Testis (tissue), 3 donors: ENCODE data around the gene NUP98. TPM values are rescaled to one million over a fixed set of nuclear protein-coding genes. Genes with fewer than 3 reads are reported as not detected.
"Not testable (repeated sequence)": the region's sequence is repeated elsewhere in the genome, so short reads cannot be mapped to it uniquely, and the experiment has no call there.

Experiments
- DNase-seq: peaks from one replicate; pipeline ENCODE4 v3.0.0-alpha.2; 2019
- H3K27ac ChIP-seq, 2 donors: fragments of 200-600 bp; sonication (generic); one replicate each; pipeline ENCODE4 v1.5.1; 2019
- H3K27me3 ChIP-seq: fragments of 200-600 bp; sonication (generic); one replicate; pipeline ENCODE4 v1.5.1; 2019
- H3K36me3 ChIP-seq: fragments of 200-600 bp; sonication (generic); one replicate; pipeline ENCODE4 v1.5.1; 2017; ENCODE audit warnings: low read depth; ENCODE audit errors: missing control alignments
- H3K4me1 ChIP-seq: fragments of 200-600 bp; sonication (generic); one replicate; pipeline ENCODE4 v1.5.1; 2019
- H3K4me3 ChIP-seq, 2 donors: fragments of 200-600 bp; sonication (generic); one replicate each; pipeline ENCODE4 v1.5.1; 2017 to 2019
- H3K9me3 ChIP-seq: fragments of 200-600 bp; sonication (generic); one replicate; pipeline ENCODE4 v1.5.1; 2017
- POLR2A ChIP-seq: fragments of 450-650 bp; IDR thresholded peaks from one replicate; pipeline ENCODE4 v1.6.1; 2017; ENCODE audit warnings: antibody characterized with exemption, mild to moderate bottlenecking, moderate library complexity
- WGBS, 2 donors: methylation state at CpG; one replicate each; pipeline ENCODE4 v1.1.5; 2018; 5-methylcytosine and 5-hydroxymethylcytosine counted together
- intact Hi-C: fragments of 100-400 bp; cut with DNase I; formaldehyde crosslinking; loops from one replicate; pipeline ENCODE4 v1.15.1; 2023; ENCODE audit warnings: low total_unique reads
- polyA plus RNA-seq: library from polyadenylated mRNA; stranded (reverse); fragments of 350-450 nt; fragmentation: Illumina TruSeq; extraction: RNeasy Lipid Tissue Mini Kit (QIAGEN cat#74804); gene quantifications from one replicate; pipeline ENCODE4 v1.2.3, GENCODE V29; 2014; ENCODE audit warnings: low read depth, low replicate concordance; ENCODE audit not compliant: insufficient read depth
- total RNA-seq, 2 donors: library from RNA; depleted of rRNA; stranded (reverse); fragments of >200 nt; gene quantifications; one replicate each; pipeline ENCODE4 v1.2.3, GENCODE V29; 2016
- TF ChIP-seq, protein P1 (sequence below), 3 experiments: fragments of 450-650 bp in 2 of 3; fragments of 200-600 bp in 1 of 3; sonication (generic) in 1 of 3; IDR thresholded peaks; one replicate each; pipeline ENCODE4 v1.5.1; 2016 to 2019; ENCODE audit warnings: antibody characterized with exemption in 3 of 3, mild to moderate bottlenecking in 2 of 3, moderate library complexity in 1 of 3

Gene NUP98
- total and polyA plus RNA-seq, 3 donors from 2014 or later: 211 to 354 (median 280) TPM

DNA sequence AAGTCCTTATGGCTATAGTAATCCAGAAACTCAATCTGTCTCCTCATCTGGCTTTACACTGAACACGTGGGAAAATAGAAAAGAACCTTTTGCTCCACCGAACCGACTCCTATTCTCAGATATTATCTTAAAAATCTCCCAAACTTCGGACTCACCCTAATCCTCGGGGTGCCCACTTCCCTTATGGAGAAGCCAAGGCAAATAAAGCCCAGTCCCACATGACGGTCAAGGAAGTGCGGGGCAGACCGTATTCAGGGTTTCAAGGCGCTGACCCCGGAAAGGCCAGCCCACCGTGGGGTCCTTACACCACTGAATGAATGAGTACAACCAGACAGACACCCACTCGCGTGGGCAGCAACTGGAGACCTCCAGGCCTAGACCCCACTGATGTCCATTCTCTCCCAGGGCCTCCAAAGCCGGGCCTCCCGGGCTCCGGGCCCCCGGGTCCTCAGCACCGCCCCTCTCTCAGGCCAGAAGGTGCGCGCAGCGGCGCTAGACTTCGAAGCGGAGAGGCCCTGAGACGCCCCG, 489 bp downstream of the NUP98 start:
- WGBS, 2 donors: 0 to 1% methylated on average over 10 to 26 of the region's 26 CpGs
- H3K4me3 ChIP-seq: peak overlapping the region; percentile 92 to 99
- intact Hi-C loops: no loop called here
- H3K36me3 ChIP-seq: no peaks in the 10 kb centered on the region
- peak overlapping the region; percentile 94 to 97 for H3K27ac ChIP-seq
- no peak for TF ChIP-seq POLR2A
- TF ChIP-seq, protein P1, sequence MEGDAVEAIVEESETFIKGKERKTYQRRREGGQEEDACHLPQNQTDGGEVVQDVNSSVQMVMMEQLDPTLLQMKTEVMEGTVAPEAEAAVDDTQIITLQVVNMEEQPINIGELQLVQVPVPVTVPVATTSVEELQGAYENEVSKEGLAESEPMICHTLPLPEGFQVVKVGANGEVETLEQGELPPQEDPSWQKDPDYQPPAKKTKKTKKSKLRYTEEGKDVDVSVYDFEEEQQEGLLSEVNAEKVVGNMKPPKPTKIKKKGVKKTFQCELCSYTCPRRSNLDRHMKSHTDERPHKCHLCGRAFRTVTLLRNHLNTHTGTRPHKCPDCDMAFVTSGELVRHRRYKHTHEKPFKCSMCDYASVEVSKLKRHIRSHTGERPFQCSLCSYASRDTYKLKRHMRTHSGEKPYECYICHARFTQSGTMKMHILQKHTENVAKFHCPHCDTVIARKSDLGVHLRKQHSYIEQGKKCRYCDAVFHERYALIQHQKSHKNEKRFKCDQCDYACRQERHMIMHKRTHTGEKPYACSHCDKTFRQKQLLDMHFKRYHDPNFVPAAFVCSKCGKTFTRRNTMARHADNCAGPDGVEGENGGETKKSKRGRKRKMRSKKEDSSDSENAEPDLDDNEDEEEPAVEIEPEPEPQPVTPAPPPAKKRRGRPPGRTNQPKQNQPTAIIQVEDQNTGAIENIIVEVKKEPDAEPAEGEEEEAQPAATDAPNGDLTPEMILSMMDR (IDR thresholded peaks at IDR 0.05): no peak
- peaks cover 13% of the 10 kb centered on the region for H3K4me1 ChIP-seq
- DNase-seq: peak; percentile 58
- no peaks in the 10 kb centered on the region for H3K27me3 ChIP-seq
- no peaks in the 10 kb centered on the region for H3K9me3 ChIP-seq

DNA sequence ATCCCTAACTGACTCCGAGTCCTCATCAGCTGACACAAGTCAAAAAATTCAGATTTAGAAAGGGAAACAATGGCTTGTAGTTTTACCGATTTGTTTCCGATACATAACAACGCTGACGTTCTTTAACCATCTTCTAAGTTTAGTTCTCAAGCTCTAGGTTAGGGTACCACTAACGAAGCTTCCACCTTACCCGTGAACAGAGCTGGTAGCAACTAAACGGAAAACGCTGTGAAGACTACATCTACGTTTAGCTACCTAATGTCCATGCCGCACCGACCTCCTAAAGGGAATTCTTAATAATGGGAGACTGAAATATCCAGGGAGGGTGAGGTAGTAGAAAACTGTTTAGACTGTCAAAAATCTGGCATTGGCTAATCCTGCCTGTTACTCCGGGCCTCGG, 1.0 kb downstream of the NUP98 start:
- Histone ChIP-seq H3K27me3 (no peaks in the 10 kb centered on the region), H3K27ac (peak overlapping the region; percentile 4 to 97), H3K4me1 (peaks cover 13% of the 10 kb centered on the region), H3K36me3 (no peaks in the 10 kb centered on the region), H3K4me3 (peak overlapping the region; percentile 92 to 99), H3K9me3 (no peaks in the 10 kb centered on the region)
- TF ChIP-seq, protein P1 (IDR thresholded peaks at IDR 0.05): no peak
- intact Hi-C loops: no loop called here
- DNase-seq: no peak
- 7 to 10% methylated on average over 14 of the region's 14 CpGs for WGBS, 2 donors

DNA sequence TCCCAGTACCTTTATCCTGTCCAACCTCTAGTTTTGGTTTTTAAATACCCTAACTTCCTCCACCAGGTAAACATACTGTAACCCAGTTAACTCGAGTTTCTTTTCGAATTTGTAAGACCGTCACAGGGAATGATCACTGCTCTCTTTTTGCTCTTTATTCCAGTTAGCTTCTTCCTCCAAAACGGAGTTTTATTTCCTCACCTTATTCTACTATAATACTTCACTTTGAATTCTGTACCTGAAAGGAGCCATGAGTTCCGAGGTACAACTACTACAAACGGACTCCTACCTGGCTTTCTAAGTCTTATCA, 1.4 kb downstream of the NUP98 start:
- no peaks in the 10 kb centered on the region for H3K9me3 ChIP-seq
- TF ChIP-seq, protein P1 (IDR thresholded peaks at IDR 0.05): no peak
- TF ChIP-seq POLR2A: no peak
- 26 to 33% methylated on average over 6 of the region's 6 CpGs for WGBS, 2 donors
- intact Hi-C loops: no loop called here
- H3K36me3 ChIP-seq: no peaks in the 10 kb centered on the region
- H3K27me3 ChIP-seq: no peaks in the 10 kb centered on the region
- peak overlapping the region; percentile 92 to 99 for H3K4me3 ChIP-seq
- DNase-seq: no peak
- H3K4me1 ChIP-seq: peaks cover 13% of the 10 kb centered on the region
- H3K27ac ChIP-seq: no peak overlapping the region

DNA sequence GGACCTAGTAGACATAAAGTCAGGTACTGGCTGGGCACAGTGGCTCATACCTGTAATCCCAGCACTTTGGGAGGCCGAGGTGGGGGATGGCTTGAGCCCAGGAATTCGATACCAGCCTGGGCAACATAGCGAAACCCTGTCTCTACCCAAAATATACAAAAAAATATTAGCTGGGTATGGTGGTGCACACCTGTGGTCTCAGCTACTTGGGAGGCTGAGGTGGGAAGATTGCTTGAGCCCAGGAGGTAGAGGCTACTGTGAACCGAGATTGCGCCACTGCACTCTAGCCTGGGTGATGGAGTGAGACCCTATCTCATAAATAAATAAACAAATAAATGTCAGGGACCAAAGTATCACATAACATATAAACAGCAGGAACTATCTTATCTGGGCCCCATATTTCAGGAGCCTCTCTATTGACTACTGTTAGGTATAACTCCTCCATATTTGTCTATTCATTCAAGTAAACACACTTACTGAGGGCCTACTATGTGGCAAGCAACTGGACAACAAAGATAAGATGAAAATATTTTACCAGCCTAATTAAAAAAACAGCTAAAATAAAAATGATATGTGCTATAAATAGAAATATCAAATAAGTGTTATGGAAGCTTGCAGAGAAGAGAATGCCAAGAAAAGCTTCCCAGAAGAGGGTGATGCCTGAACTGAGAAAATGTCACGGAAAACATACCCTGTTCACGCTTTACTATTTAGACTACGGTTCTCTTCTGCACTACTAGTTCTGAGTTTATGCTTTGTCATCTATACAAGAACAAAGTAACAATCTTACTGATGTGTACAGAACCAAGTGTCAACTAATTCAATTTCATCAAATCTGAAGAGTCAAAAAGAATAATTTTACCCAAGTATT, 2.0 kb downstream of the NUP98 start:
- no peaks in the 10 kb centered on the region for H3K27me3 ChIP-seq
- TF ChIP-seq, protein P1 (IDR thresholded peaks at IDR 0.05): no peak
- TF ChIP-seq POLR2A: no peak
- peaks cover 13% of the 10 kb centered on the region for H3K4me1 ChIP-seq
- intact Hi-C loops: no loop called here
- no peak overlapping the region for H3K4me3 ChIP-seq
- no peak overlapping the region for H3K27ac ChIP-seq
- no peaks in the 10 kb centered on the region for H3K9me3 ChIP-seq
- DNase-seq: no peak
- 64 to 72% methylated on average over 8 of the region's 8 CpGs for WGBS, 2 donors
- no peaks in the 10 kb centered on the region for H3K36me3 ChIP-seq

DNA sequence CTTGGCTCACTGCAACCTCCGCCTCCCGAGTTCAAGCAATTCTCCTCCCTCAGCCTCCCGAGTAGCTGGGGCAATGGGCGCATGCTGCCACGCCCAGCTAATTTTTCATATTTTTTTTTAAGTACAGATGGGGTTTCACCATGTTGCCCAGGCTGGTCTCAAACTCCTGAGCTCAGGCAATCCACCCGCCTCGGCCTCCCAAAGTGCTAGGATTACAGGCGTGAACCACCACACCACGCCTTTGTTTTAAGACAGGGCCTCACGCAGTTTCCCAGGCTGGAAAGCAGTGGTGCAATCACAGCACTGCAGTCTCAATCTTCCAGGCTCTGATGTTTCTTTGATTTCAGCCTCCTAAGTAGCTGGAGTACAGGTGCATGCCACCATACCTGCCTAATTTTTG, 3.0 kb downstream of the NUP98 start:
- H3K27ac ChIP-seq, H3K4me3 ChIP-seq, H3K27me3 ChIP-seq, H3K36me3 ChIP-seq, H3K9me3 ChIP-seq, intact Hi-C loops, DNase-seq: not testable (repeated sequence)
- 91 to 97% methylated on average over 10 of the region's 10 CpGs for WGBS, 2 donors
- peaks cover 13% of the 10 kb centered on the region for H3K4me1 ChIP-seq
